GM21360 (cell line): ENCODE measurements around the gene GTF2A2.
"Not testable (repeated sequence)": the region's sequence is repeated elsewhere in the genome, so short reads cannot be mapped to it uniquely, and the experiment has no call there.

Experiments used
- ATAC-seq: cut with Tn5 transposase; IDR thresholded peaks from one replicate; pipeline ENCODE4 v1.9.1; 2021; ENCODE audit warnings: mild to moderate bottlenecking, moderate library complexity; ENCODE audit not compliant: unreplicated experiment

Gene GTF2A2

GRCh38 chr15:59656897-59657634 is at the start of gene GTF2A2:
Gene GTF2A2, minus strand, starts transcription at chr15:59657515. Its CDS starts 5,238 bp downstream, at chr15:59652277.
- ATAC-seq = peak; percentile 97

GRCh38 chr15:59703979-59704796 is 46.9 kb upstream of the GTF2A2 start:
- ATAC-seq = no peak

- no peak for ATAC-seq
Observed at GRCh38 chr15:59702351-59702750, 45.0 kb upstream of the GTF2A2 start.

GRCh38 chr15:59701880-59702279 is 44.6 kb upstream of the GTF2A2 start:
- no peak for ATAC-seq

GRCh38 chr15:59699810-59700431 is 42.6 kb upstream of the GTF2A2 start:
- no peak for ATAC-seq

- ATAC-seq = not testable (repeated sequence)
Observed at GRCh38 chr15:59698065-59698464, 40.8 kb upstream of the GTF2A2 start.

GRCh38 chr15:59696332-59696731 is 39.0 kb upstream of the GTF2A2 start:
- ATAC-seq = no peak

GRCh38 chr15:59694779-59695178 is 37.5 kb upstream of the GTF2A2 start:
- ATAC-seq = no peak

- no peak for ATAC-seq
Observed at GRCh38 chr15:59691194-59691805, 34.0 kb upstream of the GTF2A2 start.

GRCh38 chr15:59689626-59690236 is 32.4 kb upstream of the GTF2A2 start:
- ATAC-seq = no peak

- ATAC-seq = peak; percentile 75
Observed at GRCh38 chr15:59688782-59689625, 31.7 kb upstream of the GTF2A2 start, which contains the start of gene BNIP2. Gene BNIP2, minus strand, starts transcription at chr15:59689320. Its CDS starts 6,863 bp downstream, at chr15:59682457.

- ATAC-seq = peak; percentile 3
Observed at GRCh38 chr15:59688423-59688781, 31.1 kb upstream of the GTF2A2 start.

- no peak for ATAC-seq
Observed at GRCh38 chr15:59687836-59688235, 30.5 kb upstream of the GTF2A2 start.

- no peak for ATAC-seq
Observed at GRCh38 chr15:59686389-59686788, 29.1 kb upstream of the GTF2A2 start.

GRCh38 chr15:59685737-59686297 is 28.5 kb upstream of the GTF2A2 start:
- no peak for ATAC-seq

- ATAC-seq = no peak
Observed at GRCh38 chr15:59680870-59681269, 23.6 kb upstream of the GTF2A2 start.

GRCh38 chr15:59680346-59680745 is 23.0 kb upstream of the GTF2A2 start:
- no peak for ATAC-seq

GRCh38 chr15:59678620-59679019 is 21.3 kb upstream of the GTF2A2 start:
- ATAC-seq = no peak

- ATAC-seq = no peak
Observed at GRCh38 chr15:59678172-59678571, 20.9 kb upstream of the GTF2A2 start.

- ATAC-seq = no peak
Observed at GRCh38 chr15:59676565-59676964, 19.2 kb upstream of the GTF2A2 start.
